T47D (cell line): ENCODE data around the gene ELAVL1.
"Not testable (repeated sequence)": the region's sequence is repeated elsewhere in the genome, so short reads cannot be mapped to it uniquely, and the experiment has no call there.

Experiments used
- DNase-seq, 2 experiments: peaks; one replicate each; pipeline versions ENCODE4 v3.0.0 to v3.0.0-alpha.2; 2011 to 2012; ENCODE audit warnings: low read depth in 1 of 2, low spot score in 1 of 2
- JUND ChIP-seq: IDR thresholded peaks from 2 replicates; pipeline ENCODE4 v1.6.1; 2012; ENCODE audit warnings: low read depth
- in situ Hi-C: cut with HindIII; loops from 2 replicates; pipeline ENCODE4 v1.10.0; 2016; ENCODE audit warnings: low sequenced_read_pairs, low pct_unique_long_range_greater_than_20kb

Gene ELAVL1

GRCh38 chr19:7921967-7922835 is 83.2 kb downstream of the ELAVL1 start:
- DNase-seq = no peak
- in situ Hi-C loops = no loop called here
- TF ChIP-seq JUND = no peak

- in situ Hi-C loops = no loop called here
- no peak for TF ChIP-seq JUND
- DNase-seq = no peak
Measured at GRCh38 chr19:7921302-7921966, 84.0 kb downstream of the ELAVL1 start.

- in situ Hi-C loops = no loop called here
- no peak for TF ChIP-seq JUND
- peak; percentile 76 to 97 for DNase-seq
Measured at GRCh38 chr19:7920519-7921301, 84.7 kb downstream of the ELAVL1 start.

- TF ChIP-seq JUND = no peak
- DNase-seq = peak; percentile 68 to 94
- in situ Hi-C loops = no loop called here
Measured at GRCh38 chr19:7919610-7920518, 85.6 kb downstream of the ELAVL1 start, which contains the start of gene SNAPC2. TSS of gene SNAPC2 (plus strand) at chr19:7920338. CDS start at chr19:7920367, 29 bp downstream.

GRCh38 chr19:7918615-7919421 is 86.6 kb downstream of the ELAVL1 start:
- no peak for TF ChIP-seq JUND

GRCh38 chr19:7918062-7918614 is 87.3 kb downstream of the ELAVL1 start:
- in situ Hi-C loops, DNase-seq: not testable (repeated sequence)

More at GRCh38 chr19:7918615-7919421, 86.6 kb downstream of the ELAVL1 start:
- in situ Hi-C loops = no loop called here
- no peak for DNase-seq

GRCh38 chr19:7917267-7918061 is 88.0 kb downstream of the ELAVL1 start:
- DNase-seq = peak; percentile 34 to 51
- in situ Hi-C loops = no loop called here
- no peak for TF ChIP-seq JUND

GRCh38 chr19:7916955-7917266 is 88.5 kb downstream of the ELAVL1 start:
- TF ChIP-seq JUND = no peak
- in situ Hi-C loops = no loop called here
- no peak for DNase-seq

- peak; percentile 37 to 50 for DNase-seq
- TF ChIP-seq JUND = no peak
- in situ Hi-C loops = no loop called here
Measured at GRCh38 chr19:7916103-7916954, 89.1 kb downstream of the ELAVL1 start.
